WI38 (cell line): ENCODE data around the gene GRIP2.
"Not testable (repeated sequence)": the region's sequence is repeated elsewhere in the genome, so short reads cannot be mapped to it uniquely, and the experiment has no call there.

ENCODE experiments used
- H3K4me3 ChIP-seq: 2 replicates; pipeline ENCODE4 v1.5.1; 2011; ENCODE audit warnings: low read depth, mild to moderate bottlenecking, control low read depth, low read length
- CTCF ChIP-seq: IDR thresholded peaks from 2 replicates; pipeline ENCODE4 v1.5.1; 2012; ENCODE audit warnings: low read depth, mild to moderate bottlenecking, control low read depth, low read length

The GRIP2 gene

GRCh38 chr3:14520967-14521366, 19.2 kb downstream of the GRIP2 start:
- no peak overlapping the region for H3K4me3 ChIP-seq
- no peak for TF ChIP-seq CTCF

- TF ChIP-seq CTCF = no peak
- no peak overlapping the region for H3K4me3 ChIP-seq
These were observed 20.0 kb downstream of the GRIP2 start for GRCh38 chr3:14520149-14520548.

- H3K4me3 ChIP-seq = no peak overlapping the region
- TF ChIP-seq CTCF = no peak
These were observed 20.7 kb downstream of the GRIP2 start for GRCh38 chr3:14519406-14519805.

GRCh38 chr3:14518893-14519292, 21.2 kb downstream of the GRIP2 start:
- no peak for TF ChIP-seq CTCF
- no peak overlapping the region for H3K4me3 ChIP-seq

- H3K4me3 ChIP-seq = no peak overlapping the region
- TF ChIP-seq CTCF = no peak
These were observed 21.7 kb downstream of the GRIP2 start for GRCh38 chr3:14518432-14518802.

GRCh38 chr3:14517601-14518431, 22.3 kb downstream of the GRIP2 start:
- no peak for TF ChIP-seq CTCF
- no peak overlapping the region for H3K4me3 ChIP-seq

GRCh38 chr3:14516738-14517345, 23.3 kb downstream of the GRIP2 start:
- TF ChIP-seq CTCF = no peak
- no peak overlapping the region for H3K4me3 ChIP-seq

GRCh38 chr3:14515526-14515925, 24.6 kb downstream of the GRIP2 start:
- not testable (repeated sequence) for H3K4me3 ChIP-seq
